Mucosa of descending colon (tissue), 3 donors: Measurements from ENCODE around the gene AP1M1. TPM values are rescaled to one million over a fixed set of nuclear protein-coding genes. Genes with fewer than 3 reads are reported as not detected.
A peak's percentile ranks its signal among the peaks of the same experiment; 100 is the strongest.
"Not testable (repeated sequence)": the region's sequence is repeated elsewhere in the genome, so short reads cannot be mapped to it uniquely, and the experiment has no call there.

Experiments
- ATAC-seq: fragments of 200-7000 bp; cut with Tn5 transposase; one replicate; pipeline ENCODE4 v1.9.1; 2020; ENCODE audit warnings: mild to moderate bottlenecking, moderate library complexity
- DNase-seq, 3 donors: peaks; one replicate each; pipeline ENCODE4 v3.0.0-alpha.2; 2020
- H3K36me3 ChIP-seq: fragments of 200-600 bp; one replicate; pipeline ENCODE4 v1.8.0; 2021; ENCODE audit warnings: low read depth, mild to moderate bottlenecking
- H3K4me1 ChIP-seq: fragments of 200-600 bp; one replicate; pipeline ENCODE4 v1.8.0; 2021; ENCODE audit warnings: low read depth, mild to moderate bottlenecking
- H3K4me3 ChIP-seq: fragments of 200-600 bp; one replicate; pipeline ENCODE4 v1.8.0; 2021; ENCODE audit warnings: mild to moderate bottlenecking
- H3K9me3 ChIP-seq: fragments of 200-600 bp; one replicate; pipeline ENCODE4 v1.8.0; 2021; ENCODE audit warnings: mild to moderate bottlenecking
- CTCF ChIP-seq: fragments of 200-600 bp; IDR thresholded peaks from one replicate; pipeline ENCODE4 v1.8.0; 2022; ENCODE audit warnings: antibody characterized with exemption, mild to moderate bottlenecking
- intact Hi-C, 2 donors: fragments of 100-400 bp; cut with DNase I in 1 of 2; cut with micrococcal nuclease in 1 of 2; formaldehyde crosslinking; loops; one replicate each; pipeline versions ENCODE4 v1.11.0 to v1.11.1; 2022; cut with DNase I, micrococcal nuclease
- total RNA-seq, 3 donors: library from RNA; stranded (reverse); fragmentation: NEBNext Ultra II Directional in 2 of 3; extraction: Animal tissue kit (Norgen Biotek cat#: 25700) in 2 of 3; gene quantifications; one replicate each; pipeline versions ENCODE4 v1.2.1 to v1.2.4, GENCODE V29; 2021 to 2023
- donor health status: DM: no; HTN: no; CAD: no; lungs with moderate emphysema.
- donor health status: DM: no; HTN: no; CAD: no.
- donor health status: DM: no; HTN: yes; CAD: no.

AP1M1 gene
- total RNA-seq, 3 donors from 2014 or later, result 26.3 to 59.3 (median 33.2) TPM

- no peak for ATAC-seq
- no peak for TF ChIP-seq CTCF
- no peak for DNase-seq
- Histone ChIP-seq H3K4me1 (no peaks in the 10 kb centered on the region), H3K36me3 (no peaks in the 10 kb centered on the region), H3K9me3 (no peaks in the 10 kb centered on the region), H3K4me3 (no peak overlapping the region)
- intact Hi-C loops, result no loop called here
Observed at GRCh38 chr19:16170134-16170533, 27.6 kb upstream of the AP1M1 start.

GRCh38 chr19:16175954-16176353, 21.8 kb upstream of the AP1M1 start:
- intact Hi-C loops, result no loop called here
- no peak for ATAC-seq
- no peaks in the 10 kb centered on the region for H3K4me1 ChIP-seq

GRCh38 chr19:16178866-16179265, 18.8 kb upstream of the AP1M1 start:
- intact Hi-C loops, H3K4me3 ChIP-seq, ATAC-seq, H3K4me1 ChIP-seq, H3K36me3 ChIP-seq, DNase-seq, H3K9me3 ChIP-seq: not testable (repeated sequence)

More at GRCh38 chr19:16175954-16176353, 21.8 kb upstream of the AP1M1 start:
- Histone ChIP-seq H3K9me3 (peaks cover 2% of the 10 kb centered on the region), H3K36me3 (no peaks in the 10 kb centered on the region), H3K4me3 (no peak overlapping the region)
- no peak for TF ChIP-seq CTCF
- no peak for DNase-seq

- ATAC-seq (no peak), DNase-seq (no peak)
- intact Hi-C loops, result loop anchor here (5.0 to 10.0 kb wide), 2 partner anchors 553 to 556 kb away; no protein-coding TSS in a partner anchor
- H3K4me1 ChIP-seq, result no peaks in the 10 kb centered on the region
- no peak overlapping the region for H3K4me3 ChIP-seq
- no peak for TF ChIP-seq CTCF
- H3K36me3 ChIP-seq, result no peaks in the 10 kb centered on the region
- H3K9me3 ChIP-seq, result peaks cover 2% of the 10 kb centered on the region
Observed at GRCh38 chr19:16180611-16181010, 17.1 kb upstream of the AP1M1 start.

- Histone ChIP-seq H3K9me3 (no peaks in the 10 kb centered on the region), H3K4me1 (peaks cover 11% of the 10 kb centered on the region), H3K4me3 (peak overlapping the region; percentile 88), H3K36me3 (no peaks in the 10 kb centered on the region)
- DNase-seq (peak in 1 of 3 donors; percentile 38), ATAC-seq (no peak)
- no peak for TF ChIP-seq CTCF
- intact Hi-C loops, result loop anchor here (5.0 to 10.0 kb wide), 4 partner anchors 142 to 560 kb away; no protein-coding TSS in a partner anchor
Observed at GRCh38 chr19:16184665-16185122, 13.0 kb upstream of the AP1M1 start.

- H3K4me1 ChIP-seq, result peaks cover 11% of the 10 kb centered on the region
- intact Hi-C loops, result loop anchor here (5.0 to 10.0 kb wide), 3 partner anchors 143 to 560 kb away; no protein-coding TSS in a partner anchor
- ATAC-seq (peak; percentile 99), DNase-seq (peak; percentile 99)
- H3K4me3 ChIP-seq, result peak within 1 kb of the TSS; percentile 88
- H3K9me3 ChIP-seq, result no peaks in the 10 kb centered on the region
- TF ChIP-seq CTCF, result peak; percentile 34
- no peaks in the 10 kb centered on the region for H3K36me3 ChIP-seq
Observed at GRCh38 chr19:16185123-16185767, 12.5 kb upstream of the AP1M1 start, which contains the start of gene FAM32A. Gene FAM32A (plus strand): TSS chr19:16185410. CDS start chr19:16185443, 33 bp downstream.
